GM19324 (cell line): ENCODE results near the gene FGD5.
"Not testable (repeated sequence)": the region's sequence is repeated elsewhere in the genome, so short reads cannot be mapped to it uniquely, and the experiment has no call there.

Experiments
- ATAC-seq: cut with Tn5 transposase; IDR thresholded peaks from one replicate; pipeline ENCODE4 v1.9.1; 2021; ENCODE audit warnings: mild to moderate bottlenecking, moderate library complexity; ENCODE audit not compliant: unreplicated experiment, low FRiP score

FGD5 gene

GRCh38 chr3:14891135-14892132 is 72.7 kb downstream of the FGD5 start:
- ATAC-seq = no peak

GRCh38 chr3:14892226-14892625 is 73.5 kb downstream of the FGD5 start:
- no peak for ATAC-seq

GRCh38 chr3:14894085-14894484 is 75.3 kb downstream of the FGD5 start:
- no peak for ATAC-seq

- no peak for ATAC-seq
Observed at GRCh38 chr3:14897266-14897665, 78.5 kb downstream of the FGD5 start.

GRCh38 chr3:14898929-14899328 is 80.2 kb downstream of the FGD5 start:
- ATAC-seq = no peak

GRCh38 chr3:14899993-14900618 is 81.3 kb downstream of the FGD5 start:
- no peak for ATAC-seq

- ATAC-seq = no peak
Observed at GRCh38 chr3:14900881-14901873, 82.4 kb downstream of the FGD5 start.

GRCh38 chr3:14902719-14903118 is 84.0 kb downstream of the FGD5 start:
- no peak for ATAC-seq

- ATAC-seq = not testable (repeated sequence)
Observed at GRCh38 chr3:14903501-14903900, 84.7 kb downstream of the FGD5 start.

- no peak for ATAC-seq
Observed at GRCh38 chr3:14905055-14905657, 86.4 kb downstream of the FGD5 start.

GRCh38 chr3:14906355-14906971 is 87.7 kb downstream of the FGD5 start:
- no peak for ATAC-seq

GRCh38 chr3:14907043-14907966 is 88.5 kb downstream of the FGD5 start:
- ATAC-seq = no peak

- ATAC-seq = no peak
Observed at GRCh38 chr3:14909250-14909649, 90.5 kb downstream of the FGD5 start.

- ATAC-seq = no peak
Observed at GRCh38 chr3:14911651-14912050, 92.9 kb downstream of the FGD5 start.

GRCh38 chr3:14913071-14913925 is 94.5 kb downstream of the FGD5 start:
- no peak for ATAC-seq

- ATAC-seq = no peak
Observed at GRCh38 chr3:14913926-14914778, 95.4 kb downstream of the FGD5 start.

- ATAC-seq = no peak
Observed at GRCh38 chr3:14914779-14915117, 96.0 kb downstream of the FGD5 start.
